22Rv1 (cell line): ENCODE measurements around the gene SETD1A.

Experiments
- ZFX ChIP-seq: fragments of 450-650 bp; IDR thresholded peaks from 2 replicates; pipeline ENCODE4 v1.6.1; 2017; ENCODE audit warnings: antibody characterized with exemption, borderline replicate concordance
- TF ChIP-seq, protein P1 (sequence below): fragments of 450-650 bp; IDR thresholded peaks from 2 replicates; pipeline ENCODE4 v1.5.1; 2017; ENCODE audit warnings: mild to moderate bottlenecking

DNA sequence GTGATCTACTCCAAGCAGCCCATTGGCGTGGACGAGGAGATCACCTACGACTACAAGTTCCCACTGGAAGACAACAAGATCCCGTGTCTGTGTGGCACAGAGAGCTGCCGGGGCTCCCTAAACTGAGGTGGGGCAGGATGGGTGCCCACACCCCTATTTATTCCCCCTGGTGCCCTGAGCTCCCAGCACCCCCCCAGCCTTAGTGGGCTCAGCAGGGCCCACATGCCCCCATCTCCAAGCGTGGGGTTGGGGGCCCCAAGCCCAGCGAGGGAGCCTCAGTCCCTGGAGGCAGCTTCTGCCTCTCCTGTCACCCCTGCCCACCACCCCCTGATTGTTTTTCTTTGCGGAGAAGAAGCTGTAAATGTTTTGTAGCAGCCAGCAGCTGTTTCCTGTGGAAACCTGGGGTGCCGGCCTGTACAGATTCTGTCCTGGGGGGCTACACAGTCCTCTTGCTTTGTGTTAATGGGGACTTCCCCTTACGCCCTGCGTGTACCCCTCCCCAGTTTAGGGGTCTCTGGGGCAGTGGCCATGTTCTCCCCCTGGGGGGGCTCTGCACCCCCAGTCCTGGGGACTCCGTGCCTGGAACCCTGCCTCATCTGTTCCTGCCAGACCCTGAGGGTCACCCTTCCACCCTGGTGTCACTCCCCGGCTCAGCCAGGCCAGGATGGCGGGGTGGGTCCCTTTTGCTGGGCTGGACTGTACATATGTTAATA is 26.5 kb downstream of the SETD1A start:
- TF ChIP-seq, protein P1, sequence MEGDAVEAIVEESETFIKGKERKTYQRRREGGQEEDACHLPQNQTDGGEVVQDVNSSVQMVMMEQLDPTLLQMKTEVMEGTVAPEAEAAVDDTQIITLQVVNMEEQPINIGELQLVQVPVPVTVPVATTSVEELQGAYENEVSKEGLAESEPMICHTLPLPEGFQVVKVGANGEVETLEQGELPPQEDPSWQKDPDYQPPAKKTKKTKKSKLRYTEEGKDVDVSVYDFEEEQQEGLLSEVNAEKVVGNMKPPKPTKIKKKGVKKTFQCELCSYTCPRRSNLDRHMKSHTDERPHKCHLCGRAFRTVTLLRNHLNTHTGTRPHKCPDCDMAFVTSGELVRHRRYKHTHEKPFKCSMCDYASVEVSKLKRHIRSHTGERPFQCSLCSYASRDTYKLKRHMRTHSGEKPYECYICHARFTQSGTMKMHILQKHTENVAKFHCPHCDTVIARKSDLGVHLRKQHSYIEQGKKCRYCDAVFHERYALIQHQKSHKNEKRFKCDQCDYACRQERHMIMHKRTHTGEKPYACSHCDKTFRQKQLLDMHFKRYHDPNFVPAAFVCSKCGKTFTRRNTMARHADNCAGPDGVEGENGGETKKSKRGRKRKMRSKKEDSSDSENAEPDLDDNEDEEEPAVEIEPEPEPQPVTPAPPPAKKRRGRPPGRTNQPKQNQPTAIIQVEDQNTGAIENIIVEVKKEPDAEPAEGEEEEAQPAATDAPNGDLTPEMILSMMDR, result no peak
- no peak for TF ChIP-seq ZFX
